ENCODE data around the gene RGMB. TPM values are rescaled to one million over a fixed set of nuclear protein-coding genes. Genes with fewer than 3 reads are reported as not detected.
"Not testable (repeated sequence)": the region's sequence is repeated elsewhere in the genome, so short reads cannot be mapped to it uniquely, and the experiment has no call there.

The RGMB gene
- total RNA-seq, result 19.5 and 20.9 TPM in 2 replicates

- TF ChIP-seq, protein P1, sequence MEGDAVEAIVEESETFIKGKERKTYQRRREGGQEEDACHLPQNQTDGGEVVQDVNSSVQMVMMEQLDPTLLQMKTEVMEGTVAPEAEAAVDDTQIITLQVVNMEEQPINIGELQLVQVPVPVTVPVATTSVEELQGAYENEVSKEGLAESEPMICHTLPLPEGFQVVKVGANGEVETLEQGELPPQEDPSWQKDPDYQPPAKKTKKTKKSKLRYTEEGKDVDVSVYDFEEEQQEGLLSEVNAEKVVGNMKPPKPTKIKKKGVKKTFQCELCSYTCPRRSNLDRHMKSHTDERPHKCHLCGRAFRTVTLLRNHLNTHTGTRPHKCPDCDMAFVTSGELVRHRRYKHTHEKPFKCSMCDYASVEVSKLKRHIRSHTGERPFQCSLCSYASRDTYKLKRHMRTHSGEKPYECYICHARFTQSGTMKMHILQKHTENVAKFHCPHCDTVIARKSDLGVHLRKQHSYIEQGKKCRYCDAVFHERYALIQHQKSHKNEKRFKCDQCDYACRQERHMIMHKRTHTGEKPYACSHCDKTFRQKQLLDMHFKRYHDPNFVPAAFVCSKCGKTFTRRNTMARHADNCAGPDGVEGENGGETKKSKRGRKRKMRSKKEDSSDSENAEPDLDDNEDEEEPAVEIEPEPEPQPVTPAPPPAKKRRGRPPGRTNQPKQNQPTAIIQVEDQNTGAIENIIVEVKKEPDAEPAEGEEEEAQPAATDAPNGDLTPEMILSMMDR (conservative IDR thresholded peaks at IDR 0.05; ENCODE audit: low read depth, low read length), result no peak
- peak; percentile 87 for DNase-seq (ENCODE audit: low read depth)
- H3K4me3 ChIP-seq (ENCODE audit: low read depth, low read length), result peak within 1 kb of the TSS; percentile 67
Measured at GRCh38 chr5:98773464-98774191, at the start of gene RGMB. Gene RGMB (plus strand): TSS chr5:98773663. CDS start chr5:98774071, 408 bp downstream.

- no peak for DNase-seq (ENCODE audit: low read depth)
- TF ChIP-seq, protein P1 (conservative IDR thresholded peaks at IDR 0.05; ENCODE audit: low read depth, low read length), result no peak
- H3K4me3 ChIP-seq (ENCODE audit: low read depth, low read length), result no peak overlapping the region
Measured at GRCh38 chr5:98726258-98726657, 47.2 kb upstream of the RGMB start.

GRCh38 chr5:98727686-98728085, 45.8 kb upstream of the RGMB start:
- no peak for DNase-seq (ENCODE audit: low read depth)
- no peak overlapping the region for H3K4me3 ChIP-seq (ENCODE audit: low read depth, low read length)
- TF ChIP-seq, protein P1 (conservative IDR thresholded peaks at IDR 0.05; ENCODE audit: low read depth, low read length), result no peak

- no peak for DNase-seq (ENCODE audit: low read depth)
- TF ChIP-seq, protein P1 (conservative IDR thresholded peaks at IDR 0.05; ENCODE audit: low read depth, low read length), result peak; percentile 41
- H3K4me3 ChIP-seq (ENCODE audit: low read depth, low read length), result no peak overlapping the region
Measured at GRCh38 chr5:98734646-98735045, 38.8 kb upstream of the RGMB start.

GRCh38 chr5:98735806-98736507, 37.5 kb upstream of the RGMB start:
- TF ChIP-seq, protein P1 (conservative IDR thresholded peaks at IDR 0.05; ENCODE audit: low read depth, low read length), result no peak
- no peak for DNase-seq (ENCODE audit: low read depth)
- no peak overlapping the region for H3K4me3 ChIP-seq (ENCODE audit: low read depth, low read length)

DNA sequence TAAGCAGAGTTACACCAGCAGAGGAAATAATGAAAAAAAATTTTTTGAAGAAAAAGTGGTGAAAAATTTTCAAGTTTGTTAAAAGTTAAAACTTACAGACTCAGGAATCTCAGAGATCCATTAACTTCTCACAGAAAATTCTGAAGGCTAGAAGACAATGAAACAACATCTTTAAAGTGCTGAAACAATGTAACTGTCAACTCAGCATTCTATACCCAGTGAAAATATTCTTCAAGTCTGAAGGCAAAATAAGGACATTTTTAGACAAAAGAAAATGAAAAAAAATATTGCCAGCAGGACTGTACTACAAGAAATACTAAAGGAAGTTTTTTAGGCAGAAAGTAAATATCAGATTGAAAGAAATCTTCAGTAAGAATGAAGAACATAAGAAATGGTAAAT, 36.7 kb upstream of the RGMB start:
- no peak for DNase-seq (ENCODE audit: low read depth)
- H3K4me3 ChIP-seq (ENCODE audit: low read depth, low read length), result no peak overlapping the region
- TF ChIP-seq, protein P1 (conservative IDR thresholded peaks at IDR 0.05; ENCODE audit: low read depth, low read length), result no peak

DNA sequence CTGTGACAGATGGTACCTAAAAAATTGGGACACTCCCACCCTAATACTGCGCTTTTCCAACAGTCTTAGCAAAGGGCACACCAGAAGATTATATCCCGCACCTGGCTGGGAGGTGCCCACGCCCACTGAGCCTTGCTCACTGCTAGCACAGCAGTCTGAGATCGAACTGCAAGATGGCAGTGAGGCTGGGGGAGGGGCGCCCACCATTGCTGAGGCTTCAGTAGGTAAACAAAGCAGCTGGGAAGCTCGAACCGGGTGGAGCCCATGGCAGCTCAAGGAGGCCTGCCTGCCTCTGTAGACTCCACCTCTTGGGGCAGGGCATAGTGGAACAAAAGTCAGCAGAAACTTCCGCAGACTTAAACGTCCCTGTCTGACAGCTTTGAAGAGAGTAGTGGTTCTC, 36.0 kb upstream of the RGMB start:
- not testable (repeated sequence) for H3K4me3 ChIP-seq (ENCODE audit: low read depth, low read length); DNase-seq (ENCODE audit: low read depth)

- not testable (repeated sequence) for DNase-seq (ENCODE audit: low read depth); H3K4me3 ChIP-seq (ENCODE audit: low read depth, low read length)
Measured at GRCh38 chr5:98738481-98739149, 34.8 kb upstream of the RGMB start.

Data from epithelial cell of proximal tubule (primary cell).